Body of pancreas (tissue), 4 donors: ENCODE results near the gene NYNRIN.

Experiments used
- CTCF ChIP-seq, 7 experiments: fragments of 450-650 bp in 4 of 7; fragments of 200-600 bp in 3 of 7; sonication (generic) in 3 of 7; IDR thresholded peaks; one replicate each; pipeline ENCODE4 v1.5.1; 2016 to 2019; ENCODE audit warnings: antibody characterized with exemption in 7 of 7
- POLR2A ChIP-seq, 3 donors: fragments of 450-650 bp; IDR thresholded peaks; one replicate each; pipeline ENCODE4 v1.6.1; 2016; ENCODE audit warnings: antibody characterized with exemption in 3 of 3, mild to moderate bottlenecking in 2 of 3

- TF ChIP-seq CTCF (IDR thresholded peaks at IDR 0.05) (peak in 2 of 7 experiments; percentile 7 to 13), POLR2A (IDR thresholded peaks at IDR 0.05) (peak; percentile 93 to 98 (median 98))
These were observed 43.6 kb downstream of the NYNRIN start, which contains the start of gene SDR39U1 for GRCh38 chr14:24442240-24443052.
